ENCODE measurements around the gene PGK2.

Gene PGK2

DNA sequence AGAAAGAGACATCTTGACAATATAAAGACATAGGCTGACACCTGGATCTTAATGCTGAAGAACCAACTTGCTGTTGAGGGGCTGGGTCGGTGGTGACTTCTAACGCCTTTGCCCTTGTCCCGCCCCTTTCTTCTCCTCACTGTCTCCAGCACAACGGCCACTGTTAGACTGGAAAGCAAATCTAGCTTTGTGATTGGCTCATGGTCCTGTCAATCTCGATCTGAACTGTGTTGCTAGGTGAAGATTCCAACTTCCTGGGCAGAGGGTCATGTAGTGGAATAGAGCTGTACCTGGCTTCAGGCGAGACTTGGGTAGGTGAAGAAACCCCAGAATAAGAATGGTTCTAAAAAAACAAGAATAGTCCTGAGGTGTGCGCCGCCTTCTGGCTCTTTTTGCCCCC, at the start of gene PGK2:
TSS of gene PGK2 (minus strand) at position 110 of the 400 bp plus-strand sequence. CDS start at position 12, 98 bp downstream.
- no peaks in the 10 kb centered on the region for H3K4me1 ChIP-seq
- TF ChIP-seq, protein P1, sequence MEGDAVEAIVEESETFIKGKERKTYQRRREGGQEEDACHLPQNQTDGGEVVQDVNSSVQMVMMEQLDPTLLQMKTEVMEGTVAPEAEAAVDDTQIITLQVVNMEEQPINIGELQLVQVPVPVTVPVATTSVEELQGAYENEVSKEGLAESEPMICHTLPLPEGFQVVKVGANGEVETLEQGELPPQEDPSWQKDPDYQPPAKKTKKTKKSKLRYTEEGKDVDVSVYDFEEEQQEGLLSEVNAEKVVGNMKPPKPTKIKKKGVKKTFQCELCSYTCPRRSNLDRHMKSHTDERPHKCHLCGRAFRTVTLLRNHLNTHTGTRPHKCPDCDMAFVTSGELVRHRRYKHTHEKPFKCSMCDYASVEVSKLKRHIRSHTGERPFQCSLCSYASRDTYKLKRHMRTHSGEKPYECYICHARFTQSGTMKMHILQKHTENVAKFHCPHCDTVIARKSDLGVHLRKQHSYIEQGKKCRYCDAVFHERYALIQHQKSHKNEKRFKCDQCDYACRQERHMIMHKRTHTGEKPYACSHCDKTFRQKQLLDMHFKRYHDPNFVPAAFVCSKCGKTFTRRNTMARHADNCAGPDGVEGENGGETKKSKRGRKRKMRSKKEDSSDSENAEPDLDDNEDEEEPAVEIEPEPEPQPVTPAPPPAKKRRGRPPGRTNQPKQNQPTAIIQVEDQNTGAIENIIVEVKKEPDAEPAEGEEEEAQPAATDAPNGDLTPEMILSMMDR (IDR thresholded peaks at IDR 0.05), result no peak
- no peak within 1 kb of the TSS for H3K27ac ChIP-seq
- no peak within 1 kb of the TSS for H3K4me3 ChIP-seq (ENCODE audit: low read depth, low read length)
- no peak within 1 kb of the TSS for H2AFZ ChIP-seq
- H3K9ac ChIP-seq, result no peak within 1 kb of the TSS
- no peaks in the 10 kb centered on the region for H3K36me3 ChIP-seq (ENCODE audit: control insufficient read depth, insufficient read depth, low read length)
- no peaks in the 10 kb centered on the region for H3K9me3 ChIP-seq (ENCODE audit: control insufficient read depth, low read length)
- H3K79me2 ChIP-seq, result no peaks in the 10 kb centered on the region
- H3K27me3 ChIP-seq (ENCODE audit: control insufficient read depth, insufficient read depth, low read length), result no peaks in the 10 kb centered on the region
- no peak within 1 kb of the TSS for H3K4me2 ChIP-seq (ENCODE audit: low read length)

DNA sequence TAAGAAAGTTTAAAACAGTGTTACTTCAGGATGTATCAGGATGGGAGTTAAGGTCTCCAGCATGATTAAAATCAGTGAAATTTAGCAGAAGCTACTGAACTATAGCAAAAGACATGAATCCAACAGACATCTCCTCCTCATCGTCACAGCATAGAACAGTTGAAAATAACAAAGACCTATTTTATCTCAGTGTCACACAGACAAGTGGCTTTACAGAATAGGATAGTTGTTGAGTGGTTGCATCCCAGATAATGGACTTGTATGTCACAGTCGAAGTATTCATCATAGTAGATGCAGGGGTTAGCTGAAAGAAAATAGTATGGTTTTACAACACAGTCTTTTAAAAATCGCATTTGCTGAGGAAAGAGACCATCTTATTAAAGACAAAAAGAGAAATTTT, 48.1 kb upstream of the PGK2 start:
- TF ChIP-seq, protein P1 (IDR thresholded peaks at IDR 0.05), result no peak
- H2AFZ ChIP-seq, result no peak overlapping the region
- H3K79me2 ChIP-seq, result no peaks in the 10 kb centered on the region
- no peak overlapping the region for H3K4me2 ChIP-seq (ENCODE audit: low read length)
- no peaks in the 10 kb centered on the region for H3K4me1 ChIP-seq
- H3K36me3 ChIP-seq (ENCODE audit: control insufficient read depth, insufficient read depth, low read length), result no peaks in the 10 kb centered on the region
- no peaks in the 10 kb centered on the region for H3K27me3 ChIP-seq (ENCODE audit: control insufficient read depth, insufficient read depth, low read length)
- no peak overlapping the region for H3K4me3 ChIP-seq (ENCODE audit: low read depth, low read length)
- H3K9me3 ChIP-seq (ENCODE audit: control insufficient read depth, low read length), result no peaks in the 10 kb centered on the region
- no peak overlapping the region for H3K27ac ChIP-seq
- no peak overlapping the region for H3K9ac ChIP-seq

DNA sequence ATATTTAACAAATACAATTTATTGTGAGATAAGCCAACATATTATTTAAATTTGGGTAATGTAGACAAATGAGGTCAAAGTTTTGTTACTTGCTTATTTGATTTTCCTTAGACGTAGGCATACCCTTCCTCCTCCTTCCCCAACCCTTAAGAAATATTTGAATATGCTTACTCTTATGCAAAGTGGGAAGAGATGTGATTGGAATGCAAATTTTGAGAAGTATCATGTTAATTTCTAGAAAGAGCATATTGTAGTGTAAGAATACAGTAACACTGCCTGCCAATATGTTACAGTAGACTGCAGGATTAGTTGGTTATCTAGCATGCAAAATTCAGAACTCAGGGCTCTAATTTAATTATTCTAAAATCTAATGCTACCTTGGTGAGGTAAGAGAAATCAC, 46.3 kb upstream of the PGK2 start:
- Histone ChIP-seq H3K36me3 (ENCODE audit: control insufficient read depth, insufficient read depth, low read length) (no peaks in the 10 kb centered on the region), H3K27ac (no peak overlapping the region), H3K27me3 (ENCODE audit: control insufficient read depth, insufficient read depth, low read length) (no peaks in the 10 kb centered on the region), H3K4me3 (ENCODE audit: low read depth, low read length) (no peak overlapping the region), H3K9ac (no peak overlapping the region), H3K4me2 (ENCODE audit: low read length) (no peak overlapping the region), H3K4me1 (no peaks in the 10 kb centered on the region), H3K9me3 (ENCODE audit: control insufficient read depth, low read length) (no peaks in the 10 kb centered on the region), H2AFZ (no peak overlapping the region), H3K79me2 (no peaks in the 10 kb centered on the region)
- TF ChIP-seq, protein P1 (IDR thresholded peaks at IDR 0.05), result no peak

DNA sequence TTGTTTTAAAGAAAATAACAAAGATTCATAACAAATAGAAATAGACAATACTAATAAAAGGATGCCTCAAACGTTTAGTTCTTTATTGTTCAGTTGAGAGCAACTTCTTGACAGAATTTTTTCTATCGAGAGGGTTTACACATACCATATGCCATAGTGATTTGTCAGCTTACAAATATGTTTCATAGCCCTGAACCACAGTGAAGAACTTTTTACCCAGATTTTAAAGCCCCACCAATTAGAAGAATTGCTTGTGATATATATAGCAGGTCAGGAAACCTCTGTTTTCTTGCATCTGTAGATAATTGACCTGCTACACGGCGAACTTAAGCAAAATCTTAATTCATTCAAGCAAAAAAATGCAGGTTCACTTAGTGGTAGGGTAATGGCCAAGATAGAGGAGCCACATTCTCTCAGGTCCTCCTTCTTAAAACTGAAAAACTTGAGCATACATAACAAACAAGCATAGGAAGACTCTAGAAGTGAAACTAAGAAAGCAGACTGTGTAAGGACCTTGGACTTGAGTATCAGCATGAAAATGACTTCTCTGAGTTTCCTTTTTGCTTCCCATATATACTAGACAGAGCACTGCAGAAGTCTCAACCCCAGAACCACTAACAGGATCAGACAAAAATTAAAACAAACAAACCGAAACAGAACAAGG, 39.8 kb upstream of the PGK2 start:
- no peaks in the 10 kb centered on the region for H3K79me2 ChIP-seq
- no peaks in the 10 kb centered on the region for H3K27me3 ChIP-seq (ENCODE audit: control insufficient read depth, insufficient read depth, low read length)
- H3K9ac ChIP-seq, result no peak overlapping the region
- H3K9me3 ChIP-seq (ENCODE audit: control insufficient read depth, low read length), result no peaks in the 10 kb centered on the region
- H3K27ac ChIP-seq, result no peak overlapping the region
- TF ChIP-seq, protein P1 (IDR thresholded peaks at IDR 0.05), result no peak
- H2AFZ ChIP-seq, result no peak overlapping the region
- no peak overlapping the region for H3K4me2 ChIP-seq (ENCODE audit: low read length)
- no peaks in the 10 kb centered on the region for H3K4me1 ChIP-seq
- H3K36me3 ChIP-seq (ENCODE audit: control insufficient read depth, insufficient read depth, low read length), result no peaks in the 10 kb centered on the region
- H3K4me3 ChIP-seq (ENCODE audit: low read depth, low read length), result no peak overlapping the region

DNA sequence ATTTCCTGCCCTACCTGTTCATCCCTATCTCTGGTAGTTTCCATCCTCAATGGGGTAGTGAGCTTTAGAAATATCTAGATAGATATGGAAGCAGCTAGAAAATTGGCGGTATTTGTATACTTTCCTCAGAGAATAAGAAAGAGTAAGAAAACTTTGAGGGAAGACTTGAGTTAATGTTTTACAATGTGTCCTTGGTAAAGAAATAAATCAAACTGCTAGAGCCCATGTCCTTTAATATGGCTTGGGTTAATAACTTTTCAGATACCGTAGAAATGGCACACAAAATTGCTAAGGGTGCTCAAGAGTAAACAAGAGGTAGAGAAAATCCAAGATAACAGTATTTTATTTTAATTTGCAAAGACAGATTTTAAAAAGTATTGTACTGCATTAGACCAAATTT, 28.1 kb upstream of the PGK2 start:
- H3K9me3 ChIP-seq (ENCODE audit: control insufficient read depth, low read length), result no peaks in the 10 kb centered on the region
- TF ChIP-seq, protein P1 (IDR thresholded peaks at IDR 0.05), result no peak
- no peak overlapping the region for H3K4me2 ChIP-seq (ENCODE audit: low read length)
- H3K4me3 ChIP-seq (ENCODE audit: low read depth, low read length), result no peak overlapping the region
- H3K9ac ChIP-seq, result no peak overlapping the region
- no peaks in the 10 kb centered on the region for H3K79me2 ChIP-seq
- H3K27me3 ChIP-seq (ENCODE audit: control insufficient read depth, insufficient read depth, low read length), result no peaks in the 10 kb centered on the region
- H3K27ac ChIP-seq, result no peak overlapping the region
- no peaks in the 10 kb centered on the region for H3K36me3 ChIP-seq (ENCODE audit: control insufficient read depth, insufficient read depth, low read length)
- no peak overlapping the region for H2AFZ ChIP-seq
- no peaks in the 10 kb centered on the region for H3K4me1 ChIP-seq

All from parathyroid adenoma (tissue), 2 donors.